Muscle layer of colon (tissue), 2 donors: Measurements from ENCODE around the gene SIRPB2.

Experiments used
- H3K27ac ChIP-seq: one replicate; pipeline ENCODE4 v1.7.0; 2013; ENCODE audit warnings: low read depth, mild to moderate bottlenecking, low read length, moderate library complexity
- H3K27me3 ChIP-seq, 2 donors: one replicate each; pipeline ENCODE4 v1.7.0; 2013; ENCODE audit warnings: low read length in 2 of 2, mild to moderate bottlenecking in 2 of 2; ENCODE audit not compliant: insufficient read depth in 2 of 2, control insufficient read depth in 1 of 2
- H3K36me3 ChIP-seq: one replicate; pipeline ENCODE4 v1.7.0; 2013; ENCODE audit warnings: mild to moderate bottlenecking, low read length; ENCODE audit not compliant: insufficient read depth
- H3K4me1 ChIP-seq: one replicate; pipeline ENCODE4 v1.7.0; 2013; ENCODE audit warnings: mild to moderate bottlenecking, low read length; ENCODE audit not compliant: insufficient read depth
- H3K4me3 ChIP-seq, 2 donors: one replicate each; pipeline ENCODE4 v1.7.0; 2013; ENCODE audit warnings: low read length in 2 of 2, low read depth in 1 of 2, mild to moderate bottlenecking in 1 of 2, moderate library complexity in 1 of 2
- H3K9ac ChIP-seq: one replicate; pipeline ENCODE4 v1.7.0; 2013; ENCODE audit warnings: low read length
- H3K9me3 ChIP-seq: one replicate; pipeline ENCODE4 v1.7.0; 2013; ENCODE audit warnings: mild to moderate bottlenecking, low read length
- donor health status: abdominal sarcoma.
- donor health status: Adenocarcinoma of cecum.

Gene SIRPB2

GRCh38 chr20:1491281-1491840, at the start of gene SIRPB2:
SIRPB2 (minus strand) TSS chr20:1491420; CDS start chr20:1491359, 61 bp downstream.
- Histone ChIP-seq H3K27ac (no peak within 1 kb of the TSS), H3K9me3 (no peaks in the 10 kb centered on the region), H3K36me3 (no peaks in the 10 kb centered on the region), H3K9ac (no peak within 1 kb of the TSS), H3K27me3 (no peaks in the 10 kb centered on the region), H3K4me3 (peak within 1 kb of the TSS in 1 of 2 donors; percentile 16), H3K4me1 (no peaks in the 10 kb centered on the region)

GRCh38 chr20:1539816-1540419, 48.7 kb upstream of the SIRPB2 start:
- no peak overlapping the region for H3K9ac ChIP-seq
- no peak overlapping the region for H3K4me3 ChIP-seq

GRCh38 chr20:1538655-1539054, 47.4 kb upstream of the SIRPB2 start:
- no peaks in the 10 kb centered on the region for H3K9me3 ChIP-seq
- no peak overlapping the region for H3K27ac ChIP-seq
- H3K4me1 ChIP-seq, result no peaks in the 10 kb centered on the region
- H3K4me3 ChIP-seq, result no peak overlapping the region
- H3K27me3 ChIP-seq, result no peaks in the 10 kb centered on the region
- H3K36me3 ChIP-seq, result no peaks in the 10 kb centered on the region
- no peak overlapping the region for H3K9ac ChIP-seq

More at GRCh38 chr20:1539816-1540419, 48.7 kb upstream of the SIRPB2 start:
- Histone ChIP-seq H3K36me3 (no peaks in the 10 kb centered on the region), H3K4me1 (no peaks in the 10 kb centered on the region), H3K27ac (no peak overlapping the region), H3K9me3 (no peaks in the 10 kb centered on the region), H3K27me3 (no peaks in the 10 kb centered on the region)

GRCh38 chr20:1537731-1538058, 46.5 kb upstream of the SIRPB2 start:
- H3K27me3 ChIP-seq, result no peaks in the 10 kb centered on the region
- no peaks in the 10 kb centered on the region for H3K4me1 ChIP-seq
- H3K27ac ChIP-seq, result no peak overlapping the region
- no peaks in the 10 kb centered on the region for H3K9me3 ChIP-seq
- H3K36me3 ChIP-seq, result no peaks in the 10 kb centered on the region
- no peak overlapping the region for H3K4me3 ChIP-seq
- no peak overlapping the region for H3K9ac ChIP-seq

GRCh38 chr20:1536893-1537730, 45.9 kb upstream of the SIRPB2 start:
- H3K9ac ChIP-seq, result no peak overlapping the region
- H3K27ac ChIP-seq, result no peak overlapping the region
- H3K27me3 ChIP-seq, result no peaks in the 10 kb centered on the region
- H3K4me1 ChIP-seq, result no peaks in the 10 kb centered on the region
- no peaks in the 10 kb centered on the region for H3K36me3 ChIP-seq
- no peaks in the 10 kb centered on the region for H3K9me3 ChIP-seq
- H3K4me3 ChIP-seq, result no peak overlapping the region

GRCh38 chr20:1535420-1536175, 44.4 kb upstream of the SIRPB2 start:
- Histone ChIP-seq H3K9ac (no peak overlapping the region), H3K9me3 (no peaks in the 10 kb centered on the region), H3K4me1 (no peaks in the 10 kb centered on the region), H3K27ac (no peak overlapping the region), H3K27me3 (no peaks in the 10 kb centered on the region), H3K36me3 (no peaks in the 10 kb centered on the region), H3K4me3 (no peak overlapping the region)

- Histone ChIP-seq H3K9me3 (no peaks in the 10 kb centered on the region), H3K4me3 (no peak overlapping the region), H3K27me3 (no peaks in the 10 kb centered on the region), H3K36me3 (no peaks in the 10 kb centered on the region), H3K27ac (no peak overlapping the region), H3K9ac (no peak overlapping the region), H3K4me1 (no peaks in the 10 kb centered on the region)
These were observed 43.3 kb upstream of the SIRPB2 start for GRCh38 chr20:1534526-1534925.

GRCh38 chr20:1533059-1533458, 41.8 kb upstream of the SIRPB2 start:
- Histone ChIP-seq H3K27ac (no peak overlapping the region), H3K4me1 (no peaks in the 10 kb centered on the region), H3K27me3 (no peaks in the 10 kb centered on the region), H3K36me3 (no peaks in the 10 kb centered on the region), H3K9me3 (no peaks in the 10 kb centered on the region), H3K9ac (no peak overlapping the region), H3K4me3 (no peak overlapping the region)

GRCh38 chr20:1528811-1529210, 37.6 kb upstream of the SIRPB2 start:
- no peak overlapping the region for H3K27ac ChIP-seq
- H3K4me1 ChIP-seq, result no peaks in the 10 kb centered on the region
- no peaks in the 10 kb centered on the region for H3K36me3 ChIP-seq
- no peaks in the 10 kb centered on the region for H3K27me3 ChIP-seq
- H3K4me3 ChIP-seq, result no peak overlapping the region
- H3K9ac ChIP-seq, result no peak overlapping the region
- H3K9me3 ChIP-seq, result no peaks in the 10 kb centered on the region

- Histone ChIP-seq H3K27me3 (no peaks in the 10 kb centered on the region), H3K4me3 (no peak overlapping the region), H3K36me3 (no peaks in the 10 kb centered on the region), H3K27ac (no peak overlapping the region), H3K4me1 (no peaks in the 10 kb centered on the region), H3K9me3 (no peaks in the 10 kb centered on the region), H3K9ac (no peak overlapping the region)
These were observed 36.7 kb upstream of the SIRPB2 start for GRCh38 chr20:1527923-1528322.

GRCh38 chr20:1526896-1527295, 35.7 kb upstream of the SIRPB2 start:
- Histone ChIP-seq H3K9ac (no peak overlapping the region), H3K9me3 (no peaks in the 10 kb centered on the region), H3K36me3 (no peaks in the 10 kb centered on the region), H3K4me1 (no peaks in the 10 kb centered on the region), H3K27me3 (no peaks in the 10 kb centered on the region), H3K27ac (no peak overlapping the region), H3K4me3 (no peak overlapping the region)
